ENCODE data around the gene NECTIN4.
"Not testable (repeated sequence)": the region's sequence is repeated elsewhere in the genome, so short reads cannot be mapped to it uniquely, and the experiment has no call there.

The NECTIN4 gene

DNA sequence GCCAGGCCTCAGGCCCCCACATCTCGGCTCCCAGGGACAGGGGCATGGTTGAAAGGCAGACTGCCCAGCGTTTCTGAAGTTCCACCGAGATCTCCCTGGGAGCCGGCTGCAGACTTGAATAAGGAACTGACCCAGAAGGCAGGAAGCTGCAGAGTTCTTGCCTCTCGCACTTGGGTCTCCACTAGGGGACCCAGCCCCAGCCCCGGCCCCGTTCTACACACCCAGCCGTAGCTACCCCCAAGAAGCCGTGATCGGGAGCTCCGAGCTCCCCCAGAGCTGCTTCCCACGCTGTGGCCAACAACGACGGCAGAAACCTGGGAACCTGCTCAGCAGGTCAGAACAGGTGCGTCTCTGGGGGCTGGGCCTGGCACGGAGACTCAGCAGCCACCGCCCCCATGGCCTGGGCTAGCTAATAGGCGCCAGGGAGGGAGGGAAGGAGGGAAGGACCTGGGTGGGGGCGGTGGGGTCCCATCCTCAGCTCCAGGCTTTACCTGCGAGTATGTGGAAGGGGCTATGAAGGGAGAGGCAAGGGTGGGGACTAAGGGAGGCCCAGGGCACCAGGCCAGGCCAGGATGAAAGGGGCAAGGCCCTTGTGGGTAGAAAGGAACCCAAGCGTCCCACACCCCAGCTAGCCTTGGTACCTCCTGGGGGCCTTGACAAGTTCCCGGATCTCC lies at the start of gene NECTIN4:
TSS of gene NECTIN4 (minus strand) at position 308 of the 674 bp plus-strand sequence. CDS start at position 46, 262 bp downstream.
- no peak for DNase-seq (ENCODE audit: low read depth in 2 of 2)

DNA sequence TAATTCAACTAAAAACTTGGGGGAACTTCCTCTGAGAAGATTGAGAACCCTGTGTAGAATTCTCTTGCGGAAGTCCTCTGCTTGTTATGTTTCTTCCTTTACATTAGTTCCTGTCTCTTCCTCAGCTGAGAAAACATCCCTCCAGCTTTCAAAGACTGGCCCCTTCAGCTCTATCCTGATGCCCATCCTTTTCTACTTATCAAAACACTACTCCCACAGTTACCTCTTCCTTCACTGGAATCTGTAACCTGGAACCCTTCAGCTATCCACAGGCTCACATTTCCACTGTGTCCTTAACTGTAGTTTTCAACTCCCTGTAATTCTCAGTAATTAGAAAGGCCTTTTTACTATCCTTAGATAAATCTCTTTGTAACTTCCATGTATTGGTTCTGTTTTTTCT lies 49.1 kb upstream of the NECTIN4 start:
- no peak for DNase-seq (ENCODE audit: low read depth in 2 of 2)

DNA sequence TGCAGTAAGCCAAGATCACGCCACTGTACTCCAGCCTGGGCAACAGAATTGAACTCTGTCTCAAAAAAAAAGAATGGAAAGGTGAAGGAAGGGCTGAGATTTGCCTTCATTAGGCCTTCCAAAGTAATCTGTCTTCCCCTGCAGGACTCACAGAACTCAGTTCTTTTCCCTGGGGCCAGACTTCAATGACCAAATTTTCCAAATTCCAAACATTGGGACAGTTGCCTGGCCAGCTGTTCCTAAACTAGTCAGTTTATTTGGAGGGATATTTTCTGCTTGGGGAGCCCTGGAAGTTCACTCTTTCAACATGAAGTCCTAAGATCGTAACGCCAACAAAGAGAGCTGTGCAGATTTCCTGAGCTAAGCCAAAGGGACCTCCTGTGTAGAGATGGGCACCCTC lies 48.5 kb upstream of the NECTIN4 start:
- no peak for DNase-seq (ENCODE audit: low read depth in 2 of 2)

DNA sequence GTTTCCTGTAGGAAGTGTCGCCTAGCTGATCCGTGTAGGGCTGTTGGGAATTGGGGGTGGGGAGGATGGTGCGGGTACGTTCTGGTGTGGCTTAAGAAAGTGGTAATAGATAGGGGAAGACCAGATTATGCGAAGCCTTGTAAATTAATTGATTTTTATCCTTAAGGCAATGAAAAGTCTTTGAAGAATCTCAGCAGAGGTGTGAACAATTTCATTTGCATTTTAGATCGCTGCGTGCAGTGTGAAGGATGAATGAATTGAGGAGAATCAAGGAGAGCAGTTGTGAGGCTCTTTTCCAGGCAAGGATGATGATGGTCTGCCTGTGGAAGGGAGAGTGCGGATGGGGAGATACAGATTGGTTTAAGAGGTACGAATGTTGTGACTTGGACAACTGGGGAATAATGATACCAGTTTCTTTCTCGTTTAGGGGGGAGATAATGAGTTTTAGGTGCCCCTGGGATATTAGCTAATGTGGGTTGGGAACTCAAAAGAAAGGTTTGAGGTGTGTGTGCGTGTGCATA lies 43.9 kb upstream of the NECTIN4 start:
- DNase-seq (ENCODE audit: low read depth in 2 of 2), result no peak

DNA sequence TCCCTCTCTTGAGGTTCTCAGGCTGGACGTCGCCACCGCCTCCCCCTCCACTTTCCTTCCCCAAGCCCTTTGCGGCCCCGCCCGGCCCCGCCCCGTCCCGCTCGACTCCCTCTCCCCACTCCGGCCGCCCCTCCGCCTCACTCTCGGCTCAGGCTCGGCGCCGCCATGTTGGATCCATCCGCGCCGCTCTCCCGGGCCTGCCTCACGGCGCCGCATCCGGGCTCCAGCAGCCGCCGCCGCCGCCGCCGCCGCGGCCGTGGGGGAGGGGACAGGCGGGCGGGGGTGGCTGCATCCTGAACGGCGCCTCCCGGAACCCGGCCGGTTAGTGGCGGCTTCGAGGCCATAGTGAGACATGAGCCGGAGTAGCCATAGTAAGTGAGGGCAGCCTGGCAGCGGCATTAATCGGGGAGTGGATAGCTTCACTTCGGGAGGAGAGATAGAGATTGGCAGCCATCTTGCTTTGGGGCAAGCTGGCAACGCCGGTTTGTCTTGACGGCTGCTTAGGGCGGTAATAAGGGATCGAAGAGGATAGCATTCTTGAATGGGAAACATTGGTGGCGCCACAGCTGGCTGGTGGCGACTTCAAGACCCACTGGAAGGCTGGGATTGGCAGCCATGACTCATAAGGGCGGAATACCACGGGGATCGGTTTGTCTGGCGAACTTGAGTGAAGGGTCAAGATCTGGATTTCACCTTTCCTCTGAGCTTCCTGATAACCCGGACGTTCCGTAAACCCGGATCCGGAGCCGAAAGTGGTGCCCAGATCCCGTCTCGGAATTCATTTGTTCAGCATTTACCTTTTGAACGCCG lies 43.3 kb upstream of the NECTIN4 start, which contains the start of gene DEDD:
TSS of gene DEDD (minus strand) at position 258 of the 810 bp plus-strand sequence. CDS start 8,205 bp downstream, outside the sequence.
- peak; percentile 76 to 89 for DNase-seq (ENCODE audit: low read depth in 2 of 2)

DNA sequence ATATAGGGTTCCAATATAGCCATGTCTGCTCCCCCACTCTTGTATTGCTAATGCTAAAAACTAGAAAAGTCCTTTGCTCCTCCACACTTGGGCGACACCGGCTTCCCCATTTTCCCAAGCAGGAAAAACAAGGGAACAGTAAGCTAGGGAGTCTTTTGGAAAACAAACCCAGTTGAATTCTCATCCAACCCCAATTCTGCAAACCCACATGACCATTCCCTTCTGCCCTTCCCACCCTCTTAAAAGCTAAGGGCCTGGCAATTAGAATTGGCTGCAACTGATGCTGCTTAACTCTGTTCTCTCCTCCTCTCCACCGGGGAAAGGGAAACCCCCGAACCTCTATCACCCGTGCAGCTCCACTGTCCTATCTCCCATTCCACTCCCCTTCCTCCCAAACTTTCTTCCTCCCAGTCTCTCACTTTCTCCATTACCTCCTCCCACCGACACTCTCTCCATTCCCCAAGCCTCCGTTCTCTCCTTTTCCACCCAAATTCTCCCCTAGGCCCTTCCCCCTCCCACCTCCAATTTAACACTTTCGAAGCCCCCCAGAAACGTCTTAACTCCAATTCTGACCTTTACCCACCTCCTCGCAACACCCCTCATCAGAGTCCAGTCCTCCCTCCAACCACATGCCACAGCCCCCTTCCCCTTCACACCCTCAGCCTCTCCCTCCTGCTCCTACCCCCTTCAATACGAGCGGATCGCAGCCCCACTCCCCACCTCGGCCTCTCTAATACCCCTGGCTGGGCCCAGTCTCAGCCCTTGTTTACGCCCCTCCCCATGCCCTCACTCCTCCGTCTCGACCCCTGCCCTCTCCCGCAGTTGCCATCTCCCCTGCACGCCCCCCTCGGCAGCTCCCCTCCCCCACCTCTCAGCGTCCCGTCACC lies 42.4 kb upstream of the NECTIN4 start:
- no peak for DNase-seq (ENCODE audit: low read depth in 2 of 2)

DNA sequence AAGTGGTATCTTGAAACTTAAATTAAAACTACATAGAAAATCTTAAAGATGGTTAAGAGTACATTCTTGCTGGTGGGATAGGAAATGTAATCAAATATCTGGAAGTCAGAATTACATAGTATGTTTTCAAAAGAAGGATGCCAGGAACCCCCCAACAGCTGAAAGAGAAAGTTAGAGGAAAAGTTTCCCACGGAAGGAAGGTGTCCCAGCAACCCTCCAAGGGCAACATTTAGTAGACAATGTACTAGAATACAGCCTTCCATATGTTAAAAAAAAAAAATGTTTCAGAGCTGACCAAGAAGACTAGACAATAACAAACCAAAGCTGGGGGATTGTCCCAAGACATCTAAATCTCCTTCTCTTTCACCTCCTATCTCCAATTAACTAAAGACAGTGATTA lies 40.9 kb upstream of the NECTIN4 start:
- DNase-seq (ENCODE audit: low read depth in 2 of 2), result no peak

DNA sequence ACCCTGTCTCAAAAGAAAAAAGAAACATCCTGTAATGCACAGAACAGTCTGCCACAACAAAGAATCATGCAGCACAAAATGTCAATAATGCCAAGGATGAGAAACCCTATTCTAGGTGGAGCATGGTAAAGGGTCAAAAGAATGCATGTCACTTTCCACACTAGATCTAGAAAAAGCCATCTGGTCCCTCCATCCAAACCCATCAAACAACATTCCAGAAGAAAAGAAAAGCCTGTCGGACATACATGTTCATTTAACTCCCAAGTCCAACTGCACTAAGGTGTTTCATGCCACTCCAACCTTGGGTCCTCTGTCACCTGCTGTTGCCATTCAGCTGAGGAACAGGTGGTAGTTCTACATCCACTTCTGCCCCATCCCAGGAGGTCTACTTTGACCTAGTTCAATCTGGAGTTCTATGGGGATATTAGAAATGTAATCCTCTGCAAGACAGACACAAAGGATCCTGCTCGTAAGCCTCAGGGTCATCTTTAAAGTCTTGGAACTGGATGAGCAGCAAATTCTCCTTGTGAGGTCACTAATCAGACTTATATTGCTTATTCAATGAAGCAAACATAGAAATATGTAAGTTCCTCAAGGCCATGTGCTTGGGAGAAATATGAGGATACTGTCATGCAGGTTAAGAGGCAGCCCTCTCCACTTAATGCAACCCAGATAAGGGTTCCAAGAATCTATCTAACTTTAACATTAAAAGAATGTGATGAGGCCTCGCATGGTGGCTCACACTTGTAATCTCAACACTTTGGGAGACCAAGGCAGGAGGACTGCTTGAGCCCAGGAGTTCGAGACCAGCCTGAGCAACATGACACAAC lies 39.4 kb upstream of the NECTIN4 start:
- DNase-seq (ENCODE audit: low read depth in 2 of 2), result no peak

DNA sequence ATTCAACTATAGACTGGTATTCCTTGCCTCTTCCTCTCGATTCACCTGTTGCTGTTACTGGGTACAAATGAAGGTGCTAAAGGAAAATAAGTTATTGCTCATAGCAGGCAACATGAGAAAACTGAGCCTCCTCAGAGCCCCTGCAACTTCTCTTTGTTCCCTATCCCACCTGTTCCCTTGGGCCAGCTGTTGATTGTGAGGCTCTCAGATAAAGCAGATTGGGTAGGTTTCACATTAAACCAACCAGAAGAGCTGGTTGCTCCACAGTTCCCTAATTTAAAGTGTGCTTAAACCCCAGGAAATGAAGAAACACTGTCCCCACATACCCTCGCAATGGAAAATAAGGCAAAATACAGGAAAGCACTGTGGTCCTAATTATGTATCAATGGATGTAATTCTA lies 38.3 kb upstream of the NECTIN4 start:
- no peak for DNase-seq (ENCODE audit: low read depth in 2 of 2)

DNA sequence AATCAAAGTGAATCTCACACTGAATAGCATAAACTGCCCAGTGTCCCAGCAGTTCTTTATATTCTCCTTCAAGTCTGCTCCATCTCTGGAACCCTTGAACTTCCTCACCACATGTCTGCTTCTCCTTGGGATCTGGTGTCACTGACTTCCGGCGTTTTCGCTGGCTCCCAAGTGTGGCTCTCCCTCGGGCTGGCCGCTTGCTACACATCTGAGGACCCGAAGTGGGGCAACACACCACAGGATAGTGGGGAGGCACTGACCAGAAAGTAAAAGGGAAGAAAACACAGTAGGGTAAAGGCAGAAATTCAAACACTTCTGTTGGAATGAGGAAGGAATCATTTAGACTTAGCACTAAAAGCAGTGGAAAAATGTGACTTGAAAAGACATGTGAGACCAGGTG lies 33.6 kb upstream of the NECTIN4 start:
- no peak for DNase-seq (ENCODE audit: low read depth in 2 of 2)

DNA sequence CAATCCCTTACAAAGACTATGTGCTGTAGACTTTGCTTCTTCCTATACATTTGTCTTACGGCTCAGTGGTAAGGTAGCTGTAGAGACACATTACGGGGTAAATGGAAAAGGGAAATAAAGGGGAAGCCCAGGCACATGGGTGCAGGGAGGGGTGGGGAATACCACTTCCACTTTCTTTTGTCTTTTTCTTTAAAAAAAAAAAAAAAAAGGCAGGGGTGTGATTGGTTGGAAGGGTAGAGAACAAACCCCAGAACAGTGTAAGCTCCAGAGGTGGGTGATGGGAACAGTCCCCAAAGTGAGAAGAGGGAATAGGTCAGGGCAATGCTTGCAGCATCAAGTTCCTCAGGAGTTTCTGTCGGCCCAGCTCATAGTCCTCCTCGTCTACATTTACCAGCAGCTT lies 32.5 kb upstream of the NECTIN4 start:
- DNase-seq (ENCODE audit: low read depth in 2 of 2), result no peak

DNA sequence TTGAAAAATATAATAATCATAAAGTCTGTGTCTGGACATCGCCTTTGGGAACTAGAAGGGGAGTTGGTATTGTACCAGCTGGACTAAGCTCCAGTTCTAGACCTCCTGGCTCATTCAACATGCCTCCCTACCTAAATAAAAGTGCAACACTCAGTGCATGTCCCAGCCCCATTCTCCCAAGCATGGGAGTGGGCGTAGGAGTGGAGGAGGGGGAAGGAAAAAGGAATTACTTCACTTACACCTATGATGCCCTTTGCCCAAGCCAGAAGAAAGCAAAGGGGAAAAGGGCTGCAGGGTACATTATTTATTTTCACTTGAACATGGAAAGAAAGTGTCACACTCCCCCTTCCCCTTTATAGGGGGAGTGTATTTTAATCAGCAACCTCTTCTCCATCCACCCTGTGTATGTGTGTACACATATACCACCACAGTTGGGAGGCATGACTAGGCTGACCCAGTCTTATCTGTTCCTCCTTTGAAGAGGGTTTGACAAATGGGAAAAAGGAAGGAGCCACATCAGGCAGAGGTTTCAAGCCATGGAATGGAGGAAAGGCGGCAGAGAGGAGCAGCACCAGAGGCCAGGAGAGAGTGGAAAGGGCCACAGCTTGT lies 31.8 kb upstream of the NECTIN4 start:
- DNase-seq (ENCODE audit: low read depth in 2 of 2), result no peak

DNA sequence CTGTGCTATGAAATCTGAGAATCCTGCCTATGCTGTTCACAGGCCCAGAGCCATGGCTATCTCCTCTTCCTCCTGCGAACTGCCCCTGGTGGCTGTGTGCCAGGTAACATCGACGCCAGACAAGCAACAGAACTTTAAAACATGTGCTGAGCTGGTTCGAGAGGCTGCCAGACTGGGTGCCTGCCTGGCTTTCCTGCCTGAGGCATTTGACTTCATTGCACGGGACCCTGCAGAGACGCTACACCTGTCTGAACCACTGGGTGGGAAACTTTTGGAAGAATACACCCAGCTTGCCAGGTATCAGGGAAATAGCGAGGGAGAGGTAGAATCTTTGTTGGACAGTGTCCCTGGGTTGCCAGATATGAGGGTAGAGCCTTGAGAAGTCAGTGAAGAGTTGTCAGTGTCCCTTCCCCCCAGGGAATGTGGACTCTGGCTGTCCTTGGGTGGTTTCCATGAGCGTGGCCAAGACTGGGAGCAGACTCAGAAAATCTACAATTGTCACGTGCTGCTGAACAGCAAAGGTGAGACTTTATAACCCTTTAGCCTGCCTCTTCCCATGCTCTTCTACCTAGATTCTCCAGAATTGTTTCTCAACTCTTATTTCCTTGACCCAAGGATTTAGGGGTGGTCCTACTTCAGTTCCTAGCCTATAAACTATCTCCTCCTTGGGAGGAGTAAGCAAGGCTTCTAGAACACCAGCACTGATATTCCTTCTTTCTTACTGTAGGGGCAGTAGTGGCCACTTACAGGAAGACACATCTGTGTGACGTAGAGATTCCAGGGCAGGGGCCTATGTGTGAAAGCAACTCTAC lies 29.9 kb upstream of the NECTIN4 start:
- DNase-seq (ENCODE audit: low read depth in 2 of 2), result peak; percentile 48 to 52

DNA sequence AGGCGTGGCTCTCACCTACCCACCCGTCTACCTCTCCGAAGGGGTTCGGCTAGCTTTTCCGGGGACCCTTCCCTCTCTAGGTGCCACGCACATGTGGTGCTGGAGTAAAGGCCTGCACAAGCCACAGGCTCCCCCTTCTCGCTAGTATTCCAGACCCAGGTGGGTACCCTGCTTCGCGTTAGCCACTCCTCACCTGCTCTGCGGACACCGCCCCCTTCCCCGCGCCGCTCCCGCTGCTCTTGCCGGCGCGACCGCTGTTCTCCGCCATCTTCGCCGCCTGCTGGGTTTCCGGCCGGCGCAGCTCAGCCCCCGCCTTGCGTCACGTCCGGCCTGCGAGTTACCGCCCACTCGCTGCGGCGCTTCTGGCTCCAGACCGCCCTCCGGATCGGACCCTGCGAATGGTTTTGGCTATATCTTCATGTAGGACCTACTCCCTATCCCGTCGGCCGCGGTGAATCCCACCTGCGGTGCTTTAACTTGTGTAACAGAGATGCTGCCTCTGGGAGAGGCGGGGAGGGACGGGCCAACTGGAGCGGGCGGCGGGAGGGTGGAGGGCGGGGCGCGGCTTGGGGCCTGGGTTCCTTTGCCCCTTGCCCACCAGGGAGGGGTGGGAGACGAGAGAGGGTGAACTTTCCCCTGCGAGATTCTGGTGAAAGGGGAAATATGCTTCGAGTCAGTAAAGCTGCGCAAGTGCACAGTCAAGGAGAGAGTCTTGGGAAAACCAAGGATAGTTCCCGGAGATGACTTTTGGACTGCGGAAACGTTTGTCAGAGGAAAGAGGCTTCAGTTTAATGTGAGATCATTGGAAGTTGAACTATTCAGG lies 28.6 kb upstream of the NECTIN4 start, which contains the start of the genes NIT1 and PFDN2:
TSS of gene NIT1 (plus strand) at position 347 of the 823 bp plus-strand sequence. CDS start at position 419, 72 bp downstream.
TSS of gene PFDN2 (minus strand) at position 279 of the 823 bp plus-strand sequence. CDS start at position 268, 11 bp downstream.
- DNase-seq (ENCODE audit: low read depth in 2 of 2), result peak; percentile 84 to 86

DNA sequence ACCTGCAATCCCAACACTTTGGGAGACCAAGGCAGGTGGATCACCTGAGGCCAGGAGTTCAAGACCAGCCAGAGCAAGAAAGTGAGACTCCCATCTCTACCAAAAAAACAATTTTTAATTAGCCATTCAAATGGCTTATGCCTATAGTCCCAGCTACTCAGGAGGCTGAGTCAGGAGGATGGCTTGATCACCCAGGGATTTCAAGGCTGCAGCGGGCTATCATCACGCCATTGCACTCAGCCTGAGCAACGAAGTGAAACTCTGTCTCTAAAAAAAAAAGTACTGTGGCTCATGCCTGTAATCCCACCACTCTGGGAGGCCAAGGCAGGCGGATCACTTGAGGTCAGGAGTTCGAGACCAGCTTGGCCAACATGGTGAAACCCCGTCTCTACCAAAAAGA lies 26.6 kb upstream of the NECTIN4 start:
- DNase-seq (ENCODE audit: low read depth in 2 of 2), result not testable (repeated sequence)

DNA sequence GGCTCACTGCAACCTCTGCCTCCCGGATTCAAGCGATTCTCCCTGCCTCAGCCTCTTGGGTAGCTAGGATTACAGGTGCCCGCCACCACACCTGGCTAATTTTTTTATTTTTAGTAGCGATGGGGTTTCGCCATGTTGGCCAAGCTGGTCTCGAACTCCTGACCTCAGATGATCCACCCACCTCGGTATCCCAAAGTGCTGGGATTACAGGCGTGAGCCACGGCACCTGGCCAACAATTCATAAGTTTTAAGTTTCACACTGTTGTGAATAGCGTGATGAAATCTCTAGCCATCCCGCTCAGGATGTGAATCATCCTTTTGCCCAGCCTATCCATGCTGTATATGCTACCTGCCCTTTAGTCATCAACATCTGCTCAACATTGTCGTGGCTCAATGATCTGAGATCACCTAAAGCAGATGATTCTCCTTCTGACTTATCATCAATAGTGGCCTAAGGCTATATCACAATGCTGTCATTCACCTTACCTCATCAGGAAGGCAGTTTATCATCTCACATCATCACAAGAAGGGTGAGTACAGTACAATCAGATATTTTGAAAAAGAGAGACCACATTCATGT lies 25.9 kb upstream of the NECTIN4 start:
- peak; percentile 24 to 37 for DNase-seq (ENCODE audit: low read depth in 2 of 2)

DNA sequence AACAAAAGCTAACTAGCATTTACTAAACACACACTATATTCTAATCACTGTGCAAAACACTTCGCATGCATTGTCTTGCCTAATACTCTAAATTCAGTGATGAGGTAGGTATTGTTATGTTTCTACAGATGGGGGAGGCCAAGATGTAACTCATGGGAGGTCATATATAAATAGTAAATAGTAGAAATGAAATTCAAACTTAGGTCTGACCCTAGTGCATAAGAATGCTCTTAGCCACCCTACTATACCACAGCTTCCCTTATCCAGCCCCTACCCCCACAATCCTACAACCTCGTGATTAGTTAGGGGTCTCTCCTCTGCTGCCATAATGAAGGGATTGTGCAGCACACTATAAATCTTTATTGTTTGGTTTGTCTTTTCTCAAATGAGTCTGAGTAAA lies 25.2 kb upstream of the NECTIN4 start:
- DNase-seq (ENCODE audit: low read depth in 2 of 2), result no peak

DNA sequence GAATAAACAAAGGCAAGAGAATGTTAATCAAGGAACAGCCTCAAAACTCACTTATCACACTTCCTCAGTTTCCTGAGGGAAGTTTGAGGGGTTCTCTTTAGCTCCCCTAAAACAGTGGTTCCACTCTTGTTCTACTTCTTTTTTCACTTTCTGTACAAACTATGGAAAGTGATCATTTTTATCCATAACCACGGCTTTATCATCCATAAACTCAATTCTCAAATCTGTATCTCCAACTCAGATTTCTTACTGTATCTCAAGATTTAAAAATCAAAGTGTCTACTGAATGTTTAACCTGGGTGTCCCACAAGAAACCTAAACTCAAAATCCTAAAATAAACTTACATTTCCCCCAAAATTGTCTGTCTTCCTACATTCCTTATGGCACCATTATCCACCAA lies 24.6 kb upstream of the NECTIN4 start:
- DNase-seq (ENCODE audit: low read depth in 2 of 2), result no peak

Measured in stimulated activated CD4-positive, alpha-beta T cell treated with anti-CD3 and anti-CD28 coated beads, Interleukin-4, amount 100 ng/mL, for 48 hours (primary cell).